ENCODE data around the gene BMS1. TPM values are rescaled to one million over a fixed set of nuclear protein-coding genes. Genes with fewer than 3 reads are reported as not detected.

Gene BMS1
- total RNA-seq, 1 donor from 2014 or later, result 26.5 TPM

Other genes starting within 250 kb of the BMS1 start
- gene ZNF33B, start 144.2 kb upstream of the BMS1 start, total RNA-seq, result 13.2 and 48.4 TPM in 2 replicates

Measured in renal cortical epithelial cell (primary cell).